Urothelium cell line (cell line): Measurements from ENCODE around the gene CHPF2.

ENCODE experiments used
- DNase-seq: peaks from one replicate; pipeline ENCODE4 v3.0.0; 2011; ENCODE audit warnings: low spot score, mixed read lengths
- FAIRE-seq: peaks from 2 replicates; lab custom pipeline; 2011; peaks lifted over from hg19 to GRCh38; lab: Jason Lieb, UNC

Gene CHPF2

GRCh38 chr7:151232917-151233701 lies 826 bp downstream of the CHPF2 start:
- FAIRE-seq (no peak), DNase-seq (no peak)

- no peak for DNase-seq
- FAIRE-seq = no peak
Measured at GRCh38 chr7:151233804-151234203, 1.5 kb downstream of the CHPF2 start.

GRCh38 chr7:151235091-151235787 lies 3.0 kb downstream of the CHPF2 start:
- DNase-seq (no peak), FAIRE-seq (no peak)

GRCh38 chr7:151236406-151236805 lies 4.1 kb downstream of the CHPF2 start:
- no peak for DNase-seq
- no peak for FAIRE-seq

- DNase-seq (no peak), FAIRE-seq (no peak)
Measured at GRCh38 chr7:151237244-151238189, 5.2 kb downstream of the CHPF2 start.

- FAIRE-seq (no peak), DNase-seq (no peak)
Measured at GRCh38 chr7:151238190-151238810, 6.0 kb downstream of the CHPF2 start.

GRCh38 chr7:151238924-151239836 lies 6.9 kb downstream of the CHPF2 start:
- DNase-seq = no peak

GRCh38 chr7:151239837-151240459 lies 7.7 kb downstream of the CHPF2 start:
- DNase-seq (no peak), FAIRE-seq (no peak)

More at GRCh38 chr7:151238924-151239836, 6.9 kb downstream of the CHPF2 start:
- no peak for FAIRE-seq

- FAIRE-seq = no peak
- no peak for DNase-seq
Measured at GRCh38 chr7:151240536-151240935, 8.3 kb downstream of the CHPF2 start.

- FAIRE-seq = no peak
- DNase-seq = no peak
Measured at GRCh38 chr7:151240942-151241754, 8.9 kb downstream of the CHPF2 start.

GRCh38 chr7:151241755-151242096 lies 9.4 kb downstream of the CHPF2 start:
- FAIRE-seq (no peak), DNase-seq (no peak)

- FAIRE-seq (no peak), DNase-seq (no peak)
Measured at GRCh38 chr7:151242159-151243044, 10.1 kb downstream of the CHPF2 start.

GRCh38 chr7:151243045-151243349 lies 10.7 kb downstream of the CHPF2 start:
- FAIRE-seq = no peak

GRCh38 chr7:151243408-151244195 lies 11.3 kb downstream of the CHPF2 start:
- DNase-seq = no peak
- no peak for FAIRE-seq

More at GRCh38 chr7:151243045-151243349, 10.7 kb downstream of the CHPF2 start:
- no peak for DNase-seq

GRCh38 chr7:151244196-151244840 lies 12.0 kb downstream of the CHPF2 start:
- DNase-seq (no peak), FAIRE-seq (no peak)

GRCh38 chr7:151244841-151245346 lies 12.6 kb downstream of the CHPF2 start:
- DNase-seq = no peak
- FAIRE-seq = no peak
